T-helper 9 cell (primary cell): ENCODE data around the gene PROK2.

Experiments used
- DNase-seq: peaks from one replicate; pipeline ENCODE4 v3.0.0-alpha.2; 2020

The PROK2 gene

DNA sequence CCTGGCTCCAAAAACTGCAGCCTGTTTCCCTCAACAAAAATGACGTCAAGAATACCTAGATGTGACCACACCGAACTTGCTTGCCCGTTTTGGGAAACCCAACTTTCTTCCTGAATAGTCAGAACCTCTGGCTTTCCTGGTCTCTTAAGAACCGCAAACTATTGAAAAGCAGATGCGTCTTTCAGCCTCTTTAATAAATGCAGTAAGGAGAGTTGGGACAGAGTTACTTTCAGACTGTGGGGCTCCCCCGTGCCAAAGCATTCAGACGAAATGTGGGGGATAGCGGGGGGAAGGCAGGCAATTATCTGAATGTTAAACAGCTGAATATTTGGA is 1.2 kb upstream of the PROK2 start:
- DNase-seq = no peak

DNA sequence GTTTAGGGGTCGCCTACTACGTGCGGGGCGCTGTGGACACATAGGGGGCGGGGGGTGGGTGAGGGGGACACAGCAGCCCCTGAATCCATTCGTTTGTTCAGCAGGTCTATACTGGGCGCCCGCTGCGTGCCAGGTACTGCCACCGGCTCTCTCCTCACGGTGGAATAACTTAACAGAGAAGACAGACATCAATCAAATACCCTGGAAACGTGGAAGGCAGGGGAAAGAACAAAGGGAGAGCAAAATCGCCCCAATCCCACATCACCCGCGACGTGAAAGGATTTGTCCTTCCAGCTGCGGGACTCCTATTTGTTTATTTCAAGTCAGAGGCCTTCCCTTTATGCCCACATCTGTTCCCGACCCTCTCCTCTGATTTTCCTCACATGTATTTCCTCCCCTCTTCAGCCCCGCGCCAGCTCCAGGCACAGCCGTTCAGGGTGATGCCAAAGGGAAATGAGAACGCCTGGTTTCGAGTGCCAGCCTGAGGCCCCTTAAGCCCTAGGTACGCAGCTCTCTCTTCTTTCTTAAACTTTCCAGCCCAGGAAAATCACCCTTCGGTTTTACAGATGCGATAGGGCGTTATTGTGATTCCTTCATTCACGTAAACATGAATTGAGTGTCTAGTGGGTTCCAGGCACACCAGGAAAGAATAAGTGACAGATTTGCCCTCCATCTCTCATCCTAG is 726 bp upstream of the PROK2 start:
- DNase-seq = no peak

DNA sequence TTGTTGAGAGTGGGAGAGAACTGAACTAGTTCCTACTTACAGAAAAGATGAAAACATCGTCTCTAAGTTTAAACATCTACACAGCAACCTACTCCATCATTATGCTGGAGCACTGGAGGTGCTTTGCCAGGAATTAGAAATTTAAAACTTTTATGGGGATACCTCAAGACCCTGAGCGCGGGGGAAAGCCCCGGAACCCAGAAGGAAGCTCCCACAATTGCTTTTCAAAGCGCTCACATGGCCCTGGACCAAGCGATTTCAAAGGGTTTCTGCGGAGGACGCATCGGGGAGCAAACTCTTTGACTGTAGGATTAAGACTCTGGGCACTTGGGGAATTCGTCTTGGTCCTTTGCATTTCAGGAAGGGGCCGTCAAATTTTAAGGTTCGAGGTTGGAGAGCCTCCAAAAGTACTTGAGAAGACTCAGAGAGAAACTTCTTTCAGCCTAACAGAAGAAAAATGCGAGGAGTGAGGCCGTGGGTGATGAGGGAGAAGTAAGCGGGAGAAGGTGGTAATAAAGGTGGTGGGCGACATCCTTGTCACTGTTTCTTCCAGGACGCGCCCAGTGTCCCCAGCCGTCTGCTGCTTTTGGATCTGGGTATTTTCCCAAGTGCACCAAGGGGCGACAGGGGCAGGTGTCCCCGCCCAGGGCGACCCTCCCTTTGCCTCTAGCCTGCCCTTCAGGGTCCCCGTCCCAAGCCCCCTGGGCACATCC is 591 bp downstream of the PROK2 start:
- no peak for DNase-seq

DNA sequence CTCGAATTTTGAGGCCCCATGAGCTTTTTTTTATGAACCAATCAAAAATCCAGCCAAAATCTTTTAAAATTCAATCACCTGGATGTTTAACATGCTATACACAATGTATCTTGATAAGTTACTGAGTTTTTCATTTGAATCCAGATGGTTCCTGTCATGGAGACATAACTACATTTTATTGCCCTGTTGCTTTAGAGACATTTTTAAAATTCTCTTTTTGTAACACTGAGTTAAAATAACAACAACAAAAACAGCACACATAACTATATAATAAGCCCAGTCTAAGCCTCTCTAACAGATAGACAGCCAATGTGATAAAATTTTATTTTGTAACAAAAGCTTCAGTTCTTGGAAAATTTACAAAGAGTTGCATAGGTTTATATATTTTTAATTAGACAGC is 1.8 kb downstream of the PROK2 start:
- DNase-seq = no peak

DNA sequence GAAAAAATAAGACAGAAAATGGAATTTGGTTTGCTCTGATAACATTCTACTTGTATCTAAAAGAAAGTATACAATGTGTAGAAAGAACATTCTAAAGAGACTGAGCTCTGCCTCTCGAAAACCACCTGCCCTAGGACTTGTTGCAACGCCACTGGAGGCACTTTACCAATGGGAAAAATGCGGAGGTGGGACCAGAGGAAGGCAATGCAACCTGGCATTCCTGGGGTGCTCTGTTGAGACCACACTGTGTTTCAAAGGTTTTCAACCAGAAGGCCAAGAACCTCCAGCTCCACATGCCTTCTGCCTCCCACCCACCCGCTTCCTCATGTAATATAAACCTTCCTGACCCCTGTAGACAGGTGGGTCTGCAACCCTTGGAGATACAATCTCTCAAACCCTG is 4.5 kb downstream of the PROK2 start:
- DNase-seq = no peak

DNA sequence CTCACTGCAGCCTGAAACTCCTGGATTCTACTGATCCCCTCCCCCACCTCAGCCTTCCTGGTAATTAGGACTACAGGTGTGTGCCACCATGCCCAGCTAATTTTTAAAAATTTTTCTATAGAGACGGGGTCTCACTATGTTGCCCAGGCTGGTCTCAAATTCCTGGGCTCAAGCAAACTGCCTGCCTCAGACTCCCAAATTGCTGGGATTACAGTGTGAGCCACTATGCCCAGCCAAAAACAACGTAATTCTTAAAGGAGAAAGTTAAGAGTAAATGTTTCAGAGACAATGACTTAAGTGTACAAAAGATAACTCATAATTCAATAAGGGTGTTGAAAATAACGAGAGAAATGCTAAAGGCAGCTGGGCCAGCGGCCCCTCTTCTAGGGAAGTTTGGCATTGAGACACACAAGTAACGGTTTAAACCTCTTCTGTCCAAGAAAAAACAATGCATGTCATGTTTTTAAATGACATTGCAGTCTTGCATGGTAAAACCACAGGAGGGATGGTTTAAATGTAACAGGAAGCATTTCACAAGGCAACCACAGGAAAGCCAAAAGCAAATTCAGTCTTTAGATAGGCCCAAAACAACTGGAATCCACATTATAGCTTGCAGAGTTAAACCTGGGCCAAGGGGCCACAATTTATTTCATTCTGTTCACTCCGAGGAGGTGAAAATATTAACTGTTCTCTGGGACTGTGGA is 5.1 kb downstream of the PROK2 start:
- no peak for DNase-seq

DNA sequence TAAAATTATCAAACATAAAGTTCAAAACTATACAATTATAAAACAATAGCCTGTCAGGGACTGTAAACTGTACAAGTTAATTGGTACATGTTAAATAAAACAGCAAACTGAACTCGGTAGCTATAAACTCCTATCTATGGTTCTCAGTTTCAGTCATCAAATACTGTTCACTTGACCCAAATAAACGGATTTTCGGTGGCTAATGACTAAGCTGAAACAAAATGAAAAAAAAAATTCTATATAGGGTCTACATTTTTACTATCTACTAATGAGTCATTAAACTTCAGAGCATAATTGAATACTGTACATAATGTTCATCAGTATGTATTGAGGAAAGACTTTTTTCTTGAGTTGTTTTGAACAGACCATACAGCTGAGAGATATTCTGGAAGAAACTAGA is 6.6 kb downstream of the PROK2 start:
- DNase-seq = no peak

DNA sequence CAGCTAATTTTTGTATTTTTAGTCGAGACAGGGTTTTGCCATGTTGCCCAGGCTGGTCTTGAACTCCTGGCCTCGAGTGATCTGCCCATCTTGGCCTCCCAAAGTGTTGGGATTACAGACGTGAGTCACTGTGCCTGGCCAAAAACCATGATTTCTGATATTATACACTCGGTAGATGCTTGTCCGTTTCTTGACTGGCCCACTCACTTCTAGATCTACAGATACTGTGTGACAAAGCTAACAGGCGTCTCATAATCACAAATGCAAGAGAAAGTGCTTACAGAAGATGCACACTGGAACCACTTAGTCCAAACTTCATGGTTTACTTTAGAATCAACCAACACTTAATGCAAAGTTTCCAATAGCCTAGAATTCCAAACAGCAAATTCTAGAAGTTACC is 8.4 kb downstream of the PROK2 start:
- DNase-seq = no peak

DNA sequence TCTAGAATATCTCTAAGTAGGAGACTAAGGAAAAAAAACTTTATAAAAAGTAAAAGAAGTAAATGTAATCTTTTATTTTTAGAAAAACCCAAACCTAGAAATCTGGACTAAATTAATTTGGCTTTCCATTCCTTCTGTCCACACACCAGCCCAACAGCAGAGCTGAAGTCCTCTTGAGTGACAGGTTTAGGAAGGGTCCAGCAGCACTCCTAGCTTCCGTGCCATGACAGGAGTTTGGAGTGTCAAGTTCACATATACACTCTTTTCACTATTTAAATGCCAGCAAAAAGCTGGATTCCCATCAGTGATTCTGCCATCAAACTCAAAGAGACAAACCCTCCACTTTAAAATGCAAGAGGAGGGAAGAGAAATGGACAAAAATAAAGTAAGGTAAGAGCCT is 13.1 kb downstream of the PROK2 start:
- no peak for DNase-seq

DNA sequence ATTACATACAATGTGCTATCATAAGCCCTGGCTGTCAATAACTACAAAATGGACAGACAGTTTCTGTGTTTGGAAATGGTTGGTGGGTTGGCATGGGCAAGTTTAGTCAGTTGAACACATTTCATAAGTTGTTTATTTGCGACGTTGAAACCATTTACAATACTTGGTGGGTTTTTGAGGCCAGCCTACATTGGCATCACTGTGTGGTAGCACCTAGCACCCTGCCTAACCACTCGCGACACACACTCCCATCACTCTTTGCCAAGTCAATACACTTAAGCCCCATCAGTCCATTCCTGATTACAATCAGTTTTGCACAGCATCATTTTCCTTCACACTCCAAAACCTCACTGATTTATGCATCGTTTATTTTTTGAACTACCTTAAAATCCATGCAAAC is 13.8 kb downstream of the PROK2 start:
- DNase-seq = no peak

DNA sequence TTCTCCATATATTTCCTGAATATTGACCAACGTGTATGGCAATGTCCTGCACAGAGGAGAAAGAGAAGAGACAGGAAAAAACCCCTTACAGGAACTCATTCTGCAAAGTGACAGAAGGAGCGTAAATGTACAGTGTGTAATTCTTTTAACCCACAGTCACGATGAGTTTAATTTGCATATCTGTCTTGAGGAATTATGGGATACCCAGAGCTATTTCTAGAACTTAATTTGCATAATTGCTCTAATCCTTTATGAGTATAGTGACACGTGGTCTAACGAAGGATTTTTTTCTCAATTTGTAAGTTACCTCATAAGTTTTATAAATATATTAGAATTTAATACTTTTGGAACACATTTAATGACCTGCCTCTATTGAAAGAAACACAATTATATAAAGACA is 21.5 kb downstream of the PROK2 start:
- no peak for DNase-seq

DNA sequence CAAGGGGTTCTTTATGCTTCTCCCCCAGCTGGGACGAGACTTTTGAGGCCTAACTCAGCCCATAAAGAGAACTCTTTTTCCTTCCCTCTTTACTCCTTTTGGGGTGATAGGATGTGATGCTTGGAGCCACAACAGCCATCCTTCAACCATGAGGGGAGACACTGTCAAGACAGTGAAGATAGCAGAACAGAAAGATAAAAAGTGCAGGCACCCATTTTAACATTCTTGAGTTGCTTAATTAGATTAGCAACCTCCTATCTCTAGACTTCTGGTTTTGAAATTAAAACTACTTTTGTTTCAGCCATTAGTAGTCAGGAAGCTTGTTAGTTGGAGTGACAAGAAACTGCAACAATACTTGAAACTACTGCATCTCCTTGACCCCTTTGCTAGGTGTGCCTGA is 24.8 kb downstream of the PROK2 start:
- no peak for DNase-seq

DNA sequence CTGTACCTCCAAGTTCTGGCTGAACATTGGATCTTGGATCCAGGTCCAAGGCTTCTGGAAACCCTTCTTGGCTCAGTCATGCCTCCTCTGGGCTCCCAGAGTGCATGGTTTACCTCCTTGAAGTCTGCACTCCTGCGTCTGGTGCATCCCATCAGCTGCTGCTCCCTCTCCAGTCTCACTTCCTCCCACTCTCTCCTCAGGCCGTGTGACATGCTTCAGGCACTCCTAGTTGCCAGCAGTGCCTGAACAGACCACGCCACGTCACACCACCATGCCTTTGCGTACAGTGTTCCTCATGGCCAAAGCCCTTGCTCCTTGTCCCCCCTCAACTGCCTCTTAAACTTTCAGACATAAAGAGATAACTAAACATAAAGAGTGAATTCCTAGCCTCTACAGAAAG is 25.5 kb downstream of the PROK2 start:
- DNase-seq = no peak

DNA sequence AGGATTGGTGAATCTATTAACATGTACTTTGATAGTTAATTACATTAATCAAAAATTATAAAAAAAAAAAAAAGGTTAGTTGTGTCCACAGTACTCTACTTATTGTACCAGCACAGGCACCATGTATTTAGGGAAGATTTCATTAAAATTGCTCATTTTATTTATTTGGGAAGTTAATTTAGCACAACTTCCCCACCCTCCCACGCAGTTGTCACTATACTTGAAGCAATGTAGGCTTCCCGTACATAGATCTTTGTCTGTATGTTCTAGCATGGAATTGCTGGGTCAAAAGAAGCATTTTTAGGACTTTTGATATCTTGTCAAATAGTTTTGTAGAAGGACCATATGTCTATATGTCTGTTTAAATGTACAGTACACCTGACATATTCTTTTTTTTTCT is 26.9 kb downstream of the PROK2 start:
- DNase-seq = no peak

DNA sequence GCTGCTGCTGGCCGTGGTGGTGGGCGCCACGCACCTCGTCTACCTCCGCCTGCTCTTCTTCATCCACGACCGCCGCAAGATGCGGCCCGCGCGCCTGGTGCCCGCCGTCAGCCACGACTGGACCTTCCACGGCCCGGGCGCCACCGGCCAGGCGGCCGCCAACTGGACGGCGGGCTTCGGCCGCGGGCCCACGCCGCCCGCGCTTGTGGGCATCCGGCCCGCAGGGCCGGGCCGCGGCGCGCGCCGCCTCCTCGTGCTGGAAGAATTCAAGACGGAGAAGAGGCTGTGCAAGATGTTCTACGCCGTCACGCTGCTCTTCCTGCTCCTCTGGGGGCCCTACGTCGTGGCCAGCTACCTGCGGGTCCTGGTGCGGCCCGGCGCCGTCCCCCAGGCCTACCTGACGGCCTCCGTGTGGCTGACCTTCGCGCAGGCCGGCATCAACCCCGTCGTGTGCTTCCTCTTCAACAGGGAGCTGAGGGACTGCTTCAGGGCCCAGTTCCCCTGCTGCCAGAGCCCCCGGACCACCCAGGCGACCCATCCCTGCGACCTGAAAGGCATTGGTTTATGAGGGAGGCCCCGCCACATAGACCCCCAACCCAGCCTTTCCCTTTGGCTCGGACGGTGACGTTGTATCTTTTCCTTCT is 30.2 kb downstream of the PROK2 start:
- DNase-seq = no peak

DNA sequence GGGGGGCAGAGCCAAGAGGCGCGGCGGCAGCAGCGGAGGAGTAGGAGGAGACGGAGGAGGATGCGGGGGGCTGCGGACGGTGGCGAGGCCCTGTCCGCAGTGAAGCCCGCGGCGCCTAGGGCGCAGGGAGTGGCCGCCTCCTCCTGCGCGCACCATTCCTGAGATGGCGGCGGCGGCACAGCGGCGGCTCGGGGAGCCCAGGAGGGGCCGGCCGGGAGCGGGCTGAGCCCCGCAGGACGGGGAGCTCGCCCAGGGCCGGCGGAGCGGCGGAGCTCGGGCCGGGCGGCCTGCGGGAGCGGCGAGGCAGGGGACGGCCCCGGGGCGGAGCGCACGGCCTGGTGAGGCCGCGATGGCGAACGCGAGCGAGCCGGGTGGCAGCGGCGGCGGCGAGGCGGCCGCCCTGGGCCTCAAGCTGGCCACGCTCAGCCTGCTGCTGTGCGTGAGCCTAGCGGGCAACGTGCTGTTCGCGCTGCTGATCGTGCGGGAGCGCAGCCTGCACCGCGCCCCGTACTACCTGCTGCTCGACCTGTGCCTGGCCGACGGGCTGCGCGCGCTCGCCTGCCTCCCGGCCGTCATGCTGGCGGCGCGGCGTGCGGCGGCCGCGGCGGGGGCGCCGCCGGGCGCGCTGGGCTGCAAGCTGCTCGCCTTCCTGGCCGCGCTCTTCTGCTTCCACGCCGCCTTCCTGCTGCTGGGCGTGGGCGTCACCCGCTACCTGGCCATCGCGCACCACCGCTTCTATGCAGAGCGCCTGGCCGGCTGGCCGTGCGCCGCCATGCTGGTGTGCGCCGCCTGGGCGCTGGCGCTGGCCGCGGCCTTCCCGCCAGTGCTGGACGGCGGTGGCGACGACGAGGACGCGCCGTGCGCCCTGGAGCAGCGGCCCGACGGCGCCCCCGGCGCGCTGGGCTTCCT is 31.0 kb downstream of the PROK2 start, which contains the start of gene GPR27:
TSS of gene GPR27 (plus strand) at position 155 of the 909 bp plus-strand sequence. CDS start at position 350, 195 bp downstream.
- DNase-seq = no peak

DNA sequence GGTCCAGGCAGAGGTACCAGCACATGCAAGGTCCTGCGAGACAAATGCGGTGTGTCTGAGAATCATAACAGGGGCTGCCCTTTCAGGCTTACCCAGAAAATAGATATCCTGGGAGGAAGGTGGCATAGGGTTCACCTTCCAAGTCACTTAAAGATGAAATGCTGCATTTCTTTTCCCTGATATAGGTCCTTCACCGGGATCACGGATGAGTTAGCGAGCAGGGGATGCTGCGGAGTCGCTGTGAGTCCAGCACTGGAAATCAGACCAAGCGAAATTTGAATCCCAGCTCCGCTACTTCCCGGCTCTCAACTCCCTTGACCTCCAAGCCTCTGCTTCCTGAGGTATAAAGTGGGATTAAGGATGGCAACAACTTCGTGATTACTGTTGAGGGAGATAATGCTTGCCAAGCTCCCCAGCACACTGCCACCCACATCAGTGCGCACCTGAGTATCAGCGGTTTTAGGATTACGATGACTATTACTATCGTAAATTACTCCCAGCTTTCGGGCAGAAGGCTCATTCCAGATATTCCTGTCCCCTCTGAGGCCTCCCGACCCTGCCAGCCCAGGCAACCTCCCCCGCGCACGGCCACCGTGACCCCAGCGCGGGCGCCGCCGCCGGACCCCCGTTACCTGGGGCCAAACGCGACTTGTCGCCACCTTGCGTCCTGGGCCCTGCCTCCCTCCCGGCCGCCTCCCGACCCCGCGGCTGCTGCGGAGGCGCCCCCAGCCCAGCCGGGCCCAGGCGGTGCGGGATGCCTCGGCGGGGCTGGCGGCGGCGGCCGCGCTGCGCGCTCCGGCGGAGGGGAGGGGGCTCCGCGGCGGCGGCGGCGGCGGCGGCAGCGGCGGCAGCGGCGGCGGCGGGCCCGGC is 31.9 kb downstream of the PROK2 start:
- DNase-seq = no peak

DNA sequence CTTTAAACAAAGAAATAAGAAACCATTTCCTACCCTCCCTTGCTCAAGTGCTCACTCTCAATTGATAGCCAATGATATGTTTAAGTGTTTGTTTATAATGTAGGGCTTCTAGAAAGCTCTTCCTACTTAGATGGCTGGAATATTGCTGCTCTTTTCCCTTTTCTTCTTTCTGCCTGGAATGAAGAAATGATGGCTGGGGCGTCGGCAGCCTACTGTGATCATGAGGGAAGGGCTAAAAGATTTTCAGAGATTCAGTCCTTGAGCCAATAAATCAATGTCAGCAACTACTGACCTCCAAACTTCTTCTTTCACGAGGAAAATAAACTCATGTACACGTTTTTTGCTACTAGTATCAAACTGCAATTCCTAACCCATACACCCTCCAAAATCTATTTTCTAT is 33.3 kb downstream of the PROK2 start:
- DNase-seq = no peak

DNA sequence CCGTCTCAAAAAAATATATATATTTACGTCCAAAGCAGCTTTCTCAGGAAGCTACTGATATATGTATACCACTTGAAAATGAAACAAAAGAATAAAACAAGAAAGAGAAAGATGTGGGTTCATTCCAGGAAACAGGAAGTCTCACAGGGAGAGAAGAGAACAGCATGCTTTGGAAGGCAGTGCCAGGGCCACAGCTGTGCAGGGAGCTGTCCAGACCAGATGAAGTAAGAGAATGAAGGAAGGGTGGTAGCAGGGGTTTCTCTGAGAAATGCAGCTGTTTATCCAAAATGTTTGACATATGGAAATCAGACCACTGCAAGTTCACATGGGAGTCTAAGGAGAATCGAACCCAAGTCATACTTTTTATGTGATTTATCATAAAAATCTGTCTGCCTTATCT is 40.2 kb downstream of the PROK2 start:
- no peak for DNase-seq

DNA sequence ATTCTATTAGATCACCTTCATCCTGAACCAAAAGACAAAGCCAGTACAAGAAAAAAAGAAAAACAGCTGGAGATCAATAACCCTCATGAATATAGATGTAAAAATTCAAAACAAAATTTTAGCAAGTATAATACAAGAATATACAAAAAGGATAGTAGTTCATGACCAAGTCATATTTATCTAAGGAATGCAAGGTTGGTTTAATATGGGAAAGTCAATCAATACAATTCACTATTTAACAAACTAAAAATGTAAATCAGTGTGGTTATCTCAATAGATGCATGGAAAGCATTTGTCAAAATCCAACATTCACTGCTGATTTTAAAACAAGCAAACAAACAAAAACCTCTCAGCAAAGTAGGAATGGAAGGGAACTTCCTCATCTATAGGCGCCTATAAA is 42.3 kb downstream of the PROK2 start:
- DNase-seq = no peak

DNA sequence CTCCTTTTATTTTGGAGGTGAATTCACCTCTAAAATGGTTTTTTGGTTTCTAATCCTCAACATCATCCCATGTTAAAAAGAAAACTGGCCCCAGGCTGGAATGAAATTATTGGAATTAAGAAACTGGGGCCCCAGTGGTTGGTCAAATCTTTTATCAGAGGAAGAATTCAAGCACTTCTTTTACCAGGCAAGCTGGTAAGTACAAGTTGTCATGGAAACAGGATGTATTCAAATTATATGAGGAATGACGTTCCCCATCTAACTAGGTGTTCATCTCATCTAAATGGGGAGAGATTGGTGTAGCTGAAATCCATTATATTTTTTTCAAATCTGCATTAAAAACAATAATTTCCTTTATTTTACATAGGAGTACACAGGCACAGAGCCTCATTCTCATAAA is 50.1 kb downstream of the PROK2 start:
- DNase-seq = no peak

DNA sequence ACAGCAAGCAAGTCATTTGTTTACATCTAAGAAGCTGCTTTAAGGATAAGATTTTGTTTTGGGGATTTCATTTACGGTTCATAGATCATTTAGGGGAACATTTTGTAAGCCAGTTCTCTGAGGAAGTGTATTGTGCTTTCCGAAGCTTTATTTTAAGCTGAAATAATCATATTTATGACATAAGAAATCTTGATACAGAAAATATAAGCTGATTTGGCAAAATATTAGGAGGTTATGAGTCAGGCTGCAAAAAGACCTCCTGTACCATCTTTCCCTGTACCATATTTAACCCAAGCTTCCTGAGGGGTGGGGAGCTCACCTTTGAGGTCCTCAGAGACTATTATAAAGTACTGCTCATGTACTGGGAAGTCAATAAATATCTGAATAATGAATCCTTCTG is 51.6 kb downstream of the PROK2 start:
- no peak for DNase-seq
